DMS79 treated with DMSO at 0.1 percent for 48 hours (cell line): ENCODE data around the gene TRPM8.

ENCODE experiments used
- DNase-seq: peaks from one replicate; lab custom pipeline; 2025; lab: John Stamatoyannopoulos, UW

Gene TRPM8

DNA sequence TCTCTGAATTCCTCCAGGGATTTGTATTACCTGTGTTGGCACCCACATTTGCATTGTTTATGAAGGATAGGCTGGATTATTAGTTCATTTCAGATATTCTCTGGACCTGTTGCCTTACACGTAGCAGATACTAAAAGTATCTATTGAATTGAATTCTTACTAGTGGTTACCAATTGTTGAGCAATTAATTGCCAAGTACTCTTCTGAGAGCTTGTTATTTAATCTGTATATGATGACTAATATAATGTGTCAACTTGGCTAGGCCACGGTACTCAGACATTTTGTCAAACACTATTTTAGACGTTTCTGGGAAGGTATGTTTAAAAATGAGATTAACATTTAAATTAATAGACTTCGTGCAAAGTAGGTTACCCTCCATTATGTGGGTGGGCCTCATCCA is 130.9 kb downstream of the TRPM8 start:
- no peak for DNase-seq

DNA sequence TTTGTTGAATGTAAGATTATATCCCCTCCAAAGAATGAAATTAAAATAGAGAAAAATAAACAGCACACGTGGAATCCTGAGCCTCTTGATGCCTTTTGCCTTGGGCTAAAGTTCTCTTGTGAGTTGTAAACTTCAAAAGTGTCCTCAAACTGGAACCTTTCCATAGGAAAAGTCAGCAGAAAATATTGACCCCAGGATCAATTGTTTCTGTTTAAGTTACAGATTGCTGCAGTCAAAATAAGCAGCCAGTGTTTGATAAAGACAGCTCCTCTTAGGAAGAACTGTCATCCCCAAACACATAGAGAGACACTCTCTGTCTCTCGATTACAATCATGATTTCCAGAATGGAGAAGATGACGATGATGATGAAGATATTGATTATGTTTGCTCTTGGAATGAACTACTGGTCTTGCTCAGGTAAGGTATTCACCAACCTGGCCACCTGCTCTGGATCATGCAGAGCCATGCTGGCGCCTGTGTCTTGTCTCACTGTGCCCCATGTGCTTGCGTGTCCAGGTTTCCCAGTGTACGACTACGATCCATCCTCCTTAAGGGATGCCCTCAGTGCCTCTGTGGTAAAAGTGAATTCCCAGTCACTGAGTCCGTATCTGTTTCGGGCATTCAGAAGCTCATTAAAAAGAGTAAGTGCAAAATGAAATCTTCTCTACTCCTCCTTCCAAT is 133.4 kb downstream of the TRPM8 start, which contains the start of gene SPP2:
Gene SPP2, plus strand, starts transcription at position 248 of the 681 bp plus-strand sequence. Its CDS starts 85 bp downstream, at position 333.
- no peak for DNase-seq

DNA sequence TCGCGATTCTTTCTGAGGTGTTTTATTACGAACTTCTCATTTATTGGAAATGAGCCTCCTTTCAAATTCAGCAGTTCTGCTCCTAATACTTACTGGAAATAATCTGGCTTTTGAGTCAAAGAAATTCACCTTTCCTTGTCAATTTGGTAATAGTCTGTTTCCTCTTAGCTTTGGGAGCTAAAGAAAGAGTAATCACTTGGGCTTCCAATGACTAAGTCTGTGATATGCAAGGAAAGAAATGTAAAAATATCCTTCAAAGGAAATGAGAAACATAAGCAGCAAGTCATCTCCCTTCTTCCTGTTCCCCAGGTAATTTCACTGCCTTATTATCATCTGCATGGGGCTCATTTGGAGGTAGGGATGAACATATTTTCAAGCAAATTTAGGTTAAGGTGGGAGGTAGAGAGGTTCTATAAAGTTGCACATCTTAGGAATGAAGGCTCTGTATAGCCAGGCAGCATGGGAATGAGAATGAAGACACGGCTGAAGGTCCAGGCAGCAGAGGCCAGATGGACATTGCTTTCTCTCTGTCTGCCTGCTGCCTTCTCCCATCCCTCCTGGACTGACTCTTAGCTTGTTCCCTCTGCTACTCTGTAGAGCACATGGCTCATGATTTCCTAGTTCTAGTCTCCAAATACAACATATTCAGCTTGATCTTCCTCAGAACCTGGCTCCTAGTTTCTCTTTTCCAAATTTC is 134.3 kb downstream of the TRPM8 start:
- DNase-seq: no peak

DNA sequence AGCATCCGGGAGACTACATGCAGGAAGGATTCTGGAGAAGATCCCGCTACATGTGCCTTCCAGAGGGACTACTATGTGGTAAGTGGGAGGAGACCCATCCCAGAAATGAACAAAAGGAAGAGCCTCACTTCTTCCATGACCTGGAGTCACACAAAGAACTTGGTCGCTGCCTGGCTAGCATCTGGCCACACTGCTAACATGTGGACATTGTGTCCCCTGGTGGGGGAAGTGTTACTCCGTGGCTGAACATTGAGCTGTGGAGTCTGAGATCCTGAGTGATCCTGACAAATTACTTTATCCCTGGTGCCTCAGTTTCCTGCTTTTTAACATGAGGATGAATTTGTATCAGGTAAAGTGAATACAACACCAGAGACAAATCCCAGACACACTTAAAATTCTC is 141.7 kb downstream of the TRPM8 start:
- DNase-seq: no peak

DNA sequence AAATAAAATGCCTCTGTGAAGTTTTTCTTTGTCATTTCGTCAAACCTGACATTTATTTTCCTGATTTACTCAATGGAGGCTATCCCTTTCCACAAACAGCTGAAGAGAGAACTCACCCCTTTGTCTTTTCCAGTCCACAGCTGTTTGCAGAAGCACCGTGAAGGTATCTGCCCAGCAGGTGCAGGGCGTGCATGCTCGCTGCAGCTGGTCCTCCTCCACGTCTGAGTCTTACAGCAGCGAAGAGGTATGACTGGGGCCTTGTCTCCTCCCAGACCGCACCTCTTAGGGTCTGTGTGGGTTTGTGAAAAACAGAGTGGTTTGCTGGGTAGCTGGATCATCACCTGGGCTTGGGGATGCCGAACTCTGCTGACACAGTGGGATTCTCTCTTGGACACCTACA is 143.1 kb downstream of the TRPM8 start:
- no peak for DNase-seq

DNA sequence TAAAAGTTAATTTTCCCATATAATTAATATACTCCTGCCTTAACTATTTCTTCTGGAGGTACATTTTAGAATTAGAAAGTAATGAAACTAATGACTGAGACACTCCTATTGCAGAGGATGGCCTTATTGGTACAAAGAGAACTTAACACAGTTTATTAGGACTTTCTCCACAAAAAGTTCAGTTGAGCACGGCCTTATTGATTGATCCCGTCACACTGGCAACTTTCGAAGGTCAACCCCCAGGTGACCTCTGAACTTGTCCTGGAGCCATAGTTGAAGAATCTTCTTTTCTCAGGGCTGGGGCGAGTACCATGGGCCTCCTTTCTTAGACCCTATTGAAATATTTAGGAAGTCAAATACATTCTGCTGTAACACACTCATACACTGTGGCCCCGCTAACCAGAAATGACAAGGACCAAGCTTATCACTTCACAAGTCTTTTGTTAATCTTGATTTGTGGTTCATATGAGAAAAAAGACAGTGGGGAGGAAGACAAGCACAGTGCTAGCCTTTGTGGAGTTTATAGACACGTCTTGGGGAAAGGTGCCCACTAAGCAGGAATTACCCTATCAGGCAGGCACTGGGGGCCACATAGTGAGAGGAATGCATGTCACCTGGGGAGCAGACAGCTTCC is 144.6 kb downstream of the TRPM8 start:
- no peak for DNase-seq

DNA sequence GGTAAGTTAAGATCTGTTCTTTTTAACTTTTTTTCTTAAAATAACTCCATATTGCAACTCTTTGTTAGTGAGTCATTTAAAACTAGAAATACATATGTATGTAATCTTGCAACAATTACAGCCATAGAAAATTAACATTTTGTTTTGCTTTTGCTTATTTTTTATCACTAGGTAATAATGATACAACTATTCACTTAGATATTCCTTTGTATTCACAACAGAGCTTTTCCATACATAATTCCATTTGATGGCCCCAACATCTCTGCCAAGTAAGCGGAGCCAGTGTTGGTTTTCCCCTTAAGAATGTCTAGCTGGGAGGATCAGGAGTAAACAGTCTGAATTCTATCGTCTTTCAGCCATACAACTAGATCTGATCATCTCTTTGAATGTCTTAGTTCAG is 149.4 kb downstream of the TRPM8 start:
- no peak for DNase-seq
